HG03139 (cell line): ENCODE results near the gene ANKLE2.
"Not testable (repeated sequence)": the region's sequence is repeated elsewhere in the genome, so short reads cannot be mapped to it uniquely, and the experiment has no call there.

Source experiments
- ATAC-seq: cut with Tn5 transposase; IDR thresholded peaks from one replicate; pipeline ENCODE4 v1.9.1; 2021; ENCODE audit not compliant: unreplicated experiment

Gene ANKLE2

GRCh38 chr12:132720606-132721345 is 40.9 kb downstream of the ANKLE2 start:
- ATAC-seq: no peak

GRCh38 chr12:132719954-132720324 is 41.7 kb downstream of the ANKLE2 start:
- ATAC-seq: no peak

- ATAC-seq: no peak
Observed at GRCh38 chr12:132719141-132719953, 42.3 kb downstream of the ANKLE2 start.

DNA sequence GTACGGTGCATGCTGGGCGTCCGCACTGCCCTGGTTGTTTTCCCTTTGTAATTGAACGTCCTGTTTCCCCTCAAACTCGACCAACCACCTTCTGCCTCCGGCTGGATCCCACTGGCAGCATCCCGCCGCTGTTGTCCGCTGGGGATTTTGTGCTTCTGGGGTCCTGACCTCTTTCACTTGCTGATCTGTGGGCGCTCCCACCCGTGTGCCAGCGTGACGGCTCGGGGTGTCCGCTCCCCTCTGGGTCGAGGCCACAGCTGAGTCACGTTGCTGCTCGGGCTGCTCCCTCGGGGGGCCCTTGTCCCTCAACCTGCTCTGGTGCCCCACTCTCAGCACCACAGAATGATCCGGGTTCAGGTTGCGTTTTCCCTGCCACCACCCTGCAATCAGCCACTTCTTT is 43.0 kb downstream of the ANKLE2 start:
- ATAC-seq: no peak

DNA sequence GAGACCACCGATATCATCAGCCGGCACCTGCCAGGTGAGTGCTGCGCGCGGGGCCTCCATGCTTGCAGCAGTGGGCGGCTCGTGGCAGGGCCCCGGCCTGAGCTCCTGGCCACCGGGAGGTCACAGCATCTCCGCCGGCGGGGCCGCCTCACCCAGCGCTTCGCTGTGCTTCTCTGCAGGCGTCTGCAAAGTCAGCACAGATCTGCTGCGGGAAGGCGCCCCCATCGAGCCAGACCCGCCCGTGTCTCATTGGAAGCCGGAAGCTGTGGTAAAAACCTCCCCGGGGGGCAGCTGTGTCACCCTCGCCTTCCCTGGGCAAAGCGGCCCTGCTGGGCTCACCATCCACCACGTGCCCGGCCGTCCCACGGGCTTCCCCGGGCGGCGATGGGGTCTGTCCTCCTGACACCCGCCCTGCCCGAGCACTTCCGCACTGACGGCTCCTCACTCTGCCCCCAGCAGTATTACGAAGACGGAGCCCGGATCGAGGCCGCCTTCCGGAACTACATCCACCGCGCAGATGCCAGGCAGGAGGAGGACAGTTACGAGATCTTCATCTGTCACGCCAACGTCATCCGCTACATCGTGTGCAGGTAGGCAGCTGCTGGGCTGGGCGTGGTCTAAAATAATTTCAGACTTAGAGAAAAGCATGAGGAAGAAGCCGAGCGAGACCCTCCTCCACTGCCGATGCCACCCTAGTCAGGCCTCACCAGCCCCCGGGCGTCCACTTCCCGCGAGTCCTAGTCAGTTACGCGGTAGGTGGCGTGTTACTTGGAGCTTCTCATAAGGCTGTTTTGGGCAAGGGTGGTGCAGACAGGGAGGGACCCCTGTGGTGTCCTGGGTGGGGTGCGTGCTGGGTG is 43.9 kb downstream of the ANKLE2 start:
- no peak for ATAC-seq

GRCh38 chr12:132717011-132717410 is 44.6 kb downstream of the ANKLE2 start:
- ATAC-seq: no peak

DNA sequence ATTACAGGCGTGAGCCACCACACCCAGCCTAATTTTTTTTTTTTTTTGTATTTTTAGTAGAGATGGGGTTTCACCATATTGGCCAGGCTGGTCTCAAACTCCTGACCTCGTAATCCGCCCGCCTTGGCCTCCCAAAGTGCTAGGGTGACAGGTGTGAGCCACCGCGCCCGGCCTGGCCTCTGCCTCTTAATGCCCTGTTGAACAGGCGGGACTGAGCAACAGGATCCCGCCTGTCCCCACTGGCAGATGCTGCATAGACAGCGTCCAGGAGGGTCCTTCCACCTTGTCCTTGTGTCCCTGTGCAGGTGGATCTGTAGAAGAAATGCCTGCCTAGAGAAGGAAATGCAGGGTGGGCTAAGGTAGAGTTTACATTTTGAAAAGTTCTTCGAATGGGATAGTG is 45.3 kb downstream of the ANKLE2 start:
- ATAC-seq: no peak

DNA sequence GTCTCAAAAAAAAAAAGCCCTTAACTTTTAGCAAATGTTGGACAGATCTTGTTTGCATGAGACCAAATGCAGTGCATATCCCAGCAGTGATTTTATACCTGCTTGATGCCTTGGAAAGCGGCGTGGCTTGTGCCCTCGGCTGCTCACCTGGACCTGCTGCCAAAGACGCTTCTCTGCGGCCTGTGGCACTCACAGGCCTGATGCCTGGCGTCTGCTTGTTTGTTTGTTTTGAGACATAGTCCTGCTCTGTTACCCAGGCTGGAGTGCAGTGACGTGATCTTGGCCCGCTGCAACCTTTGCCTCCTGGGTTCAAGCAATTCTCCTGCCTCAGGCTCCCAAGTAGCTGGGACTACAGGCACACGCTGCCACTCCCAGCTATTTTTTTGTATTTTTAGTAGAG is 45.8 kb downstream of the ANKLE2 start:
- ATAC-seq: no peak

DNA sequence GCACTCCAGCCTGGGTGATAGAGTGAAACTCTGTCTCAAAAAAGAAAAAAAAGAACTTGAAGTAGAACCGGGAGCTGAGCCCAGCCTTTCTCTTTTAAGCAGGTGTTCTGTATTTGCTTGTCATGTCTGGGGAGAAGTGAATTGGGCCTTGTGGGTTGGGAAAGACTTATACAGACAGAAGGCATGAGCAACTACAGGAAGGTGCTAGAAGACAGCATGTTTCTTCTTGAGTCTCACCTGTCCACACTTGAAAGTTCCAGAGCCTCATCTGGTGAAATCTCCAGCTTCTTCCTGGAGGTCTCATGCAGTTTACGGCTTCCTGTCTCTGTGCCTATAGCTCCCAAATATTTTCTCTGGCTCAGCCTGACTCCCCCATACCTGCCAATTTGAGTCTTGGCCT is 48.5 kb downstream of the ANKLE2 start:
- no peak for ATAC-seq

DNA sequence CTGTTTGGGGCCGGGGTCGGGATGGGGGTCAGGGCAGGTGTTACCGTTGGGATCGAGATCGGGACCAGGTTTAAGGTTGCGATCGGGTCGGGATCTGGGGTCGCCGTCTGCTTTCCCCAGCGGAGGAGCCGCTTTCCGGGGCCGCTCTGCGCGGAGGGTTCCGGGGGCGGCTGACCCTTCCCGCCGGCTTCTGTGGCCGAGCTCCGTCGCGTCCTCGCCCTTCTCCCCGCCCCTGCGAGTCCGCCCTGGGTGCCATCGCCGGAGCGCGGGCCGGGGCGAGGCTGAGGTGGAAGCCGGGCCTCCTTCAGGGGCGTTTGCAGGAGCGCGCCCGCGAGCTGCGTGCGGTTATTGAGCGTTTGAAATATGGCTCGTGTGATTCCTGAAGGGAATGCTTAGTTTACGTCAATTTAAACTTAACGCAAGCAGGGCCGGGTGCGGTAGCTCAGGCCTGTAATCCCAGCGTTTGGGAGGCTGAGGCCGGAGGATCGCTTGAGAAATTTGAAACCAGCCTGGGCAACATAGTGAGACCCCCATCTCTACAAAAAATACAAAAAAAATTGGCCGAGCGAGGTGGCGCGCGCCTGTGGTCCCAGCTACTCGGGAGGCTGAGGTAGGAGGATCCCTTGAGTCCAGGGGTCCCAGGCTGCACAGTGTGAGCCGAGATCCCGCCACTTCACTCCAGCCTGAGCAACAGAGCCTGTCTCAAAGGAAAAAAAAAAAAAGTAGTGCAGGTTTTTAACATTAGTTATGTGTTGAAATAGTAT is 50.4 kb downstream of the ANKLE2 start:
- peak; percentile 9 for ATAC-seq

DNA sequence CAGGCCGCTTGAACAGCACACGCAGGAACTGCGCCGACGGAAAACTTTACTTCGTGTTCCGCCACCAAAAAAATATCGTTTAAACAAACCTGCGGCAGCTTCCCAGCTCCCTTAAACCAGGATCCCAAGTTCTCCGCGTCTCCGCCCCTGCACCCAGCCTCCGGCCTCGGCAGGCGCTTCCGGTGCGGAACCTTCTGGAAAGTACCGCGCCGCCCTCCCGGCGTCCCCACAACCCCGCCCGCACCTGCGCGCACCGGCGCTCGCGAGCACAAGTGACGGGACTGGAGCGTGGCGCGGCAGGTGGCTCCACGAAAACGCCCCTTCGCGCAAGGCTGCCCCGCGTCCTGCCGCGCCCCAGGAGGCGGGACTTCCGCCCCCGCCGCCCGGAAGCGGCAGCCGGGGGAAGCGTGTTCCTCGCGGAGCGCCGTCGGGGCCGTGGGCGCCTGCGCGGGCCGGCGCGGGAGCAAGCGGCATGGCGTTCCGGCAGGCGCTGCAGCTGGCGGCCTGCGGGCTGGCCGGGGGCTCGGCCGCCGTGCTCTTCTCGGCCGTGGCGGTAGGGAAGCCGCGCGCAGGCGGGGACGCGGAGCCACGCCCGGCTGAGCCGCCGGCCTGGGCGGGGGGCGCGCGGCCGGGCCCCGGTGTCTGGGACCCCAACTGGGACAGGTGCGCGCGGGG is 51.1 kb downstream of the ANKLE2 start, which contains the start of gene PGAM5:
Gene PGAM5, plus strand, starts transcription at position 438 of the 675 bp plus-strand sequence. Its CDS starts 35 bp downstream, at position 473.
- peak; percentile 84 for ATAC-seq

GRCh38 chr12:132710043-132710404 is 51.6 kb downstream of the ANKLE2 start:
- ATAC-seq: peak; percentile 24

- ATAC-seq: no peak
Observed at GRCh38 chr12:132708150-132708549, 53.5 kb downstream of the ANKLE2 start.

- ATAC-seq: no peak
Observed at GRCh38 chr12:132707241-132707640, 54.4 kb downstream of the ANKLE2 start.

- no peak for ATAC-seq
Observed at GRCh38 chr12:132703641-132704040, 58.0 kb downstream of the ANKLE2 start.

GRCh38 chr12:132702640-132703039 is 59.0 kb downstream of the ANKLE2 start:
- no peak for ATAC-seq

DNA sequence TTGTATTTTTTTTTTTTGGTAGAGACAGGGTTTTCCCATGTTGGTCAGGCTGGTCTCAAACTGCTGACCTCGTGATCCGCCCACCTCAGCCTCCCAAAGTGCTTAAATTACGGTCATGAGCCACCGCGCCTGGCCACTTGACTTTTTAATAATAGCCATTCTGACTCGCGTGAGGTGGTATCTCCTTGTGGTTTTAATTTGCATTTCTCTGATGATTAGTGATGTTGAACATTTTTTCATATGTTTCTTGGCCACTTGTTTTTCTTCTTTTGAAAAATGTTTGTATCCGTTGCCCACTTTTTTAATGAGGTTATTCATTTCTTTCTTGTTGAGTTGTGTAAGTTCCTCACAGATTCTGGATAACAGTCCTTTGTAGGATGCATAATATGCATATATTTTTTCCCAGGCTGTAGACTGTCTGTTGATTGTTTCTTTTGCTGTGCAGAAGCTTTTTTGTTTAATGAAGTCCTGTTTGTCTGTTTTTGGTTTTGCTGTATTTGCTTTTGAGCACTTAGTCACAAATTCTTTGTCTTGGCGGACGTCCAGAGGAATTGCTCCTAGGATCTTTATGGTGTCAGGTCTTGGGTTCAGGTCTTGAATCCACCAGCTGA is 61.3 kb downstream of the ANKLE2 start:
- ATAC-seq: no peak

- ATAC-seq: no peak
Observed at GRCh38 chr12:132698341-132698740, 63.3 kb downstream of the ANKLE2 start.

DNA sequence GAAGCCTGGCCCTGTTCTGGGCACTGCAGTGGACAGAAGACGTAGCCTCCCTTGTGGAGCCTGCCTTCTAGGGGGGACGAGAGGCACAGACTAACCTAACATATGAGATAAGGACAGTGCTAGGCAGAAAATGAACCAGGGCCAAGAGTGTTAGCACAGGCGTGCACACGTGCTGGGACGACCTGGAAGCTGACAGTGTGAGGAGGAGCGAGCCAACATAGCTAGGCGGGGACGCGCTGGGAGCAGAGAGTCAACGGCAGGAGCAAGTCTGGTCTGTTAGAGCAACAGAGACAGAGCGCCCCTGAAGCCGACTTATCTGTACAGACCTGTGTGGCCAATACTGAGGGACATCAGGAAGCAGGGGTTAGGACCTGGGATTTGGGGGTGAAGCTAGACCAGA is 66.2 kb downstream of the ANKLE2 start:
- ATAC-seq: no peak

DNA sequence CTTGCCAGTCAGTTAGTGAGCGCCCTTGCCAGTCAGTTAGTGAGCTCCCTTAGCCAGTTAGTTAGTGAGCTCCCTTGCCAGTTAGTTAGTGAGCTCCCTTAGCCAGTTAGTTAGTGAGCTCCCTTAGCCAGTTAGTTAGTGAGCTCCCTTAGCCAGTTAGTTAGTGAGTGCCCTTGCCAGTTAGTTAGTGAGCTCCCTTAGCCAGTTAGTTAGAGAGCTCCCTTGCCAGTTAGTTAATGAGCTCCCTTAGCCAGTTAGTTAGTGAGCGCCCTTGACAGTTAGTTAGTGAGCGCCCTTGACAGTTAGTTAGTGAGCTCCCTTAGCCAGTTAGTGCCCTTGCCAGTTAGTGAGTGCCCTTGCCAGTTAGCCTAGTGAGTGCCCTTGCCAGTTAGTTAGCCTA is 66.7 kb downstream of the ANKLE2 start:
- not testable (repeated sequence) for ATAC-seq
